Endodermal cell (in vitro differentiated cells): ENCODE measurements around the gene WDFY2. TPM values are rescaled to one million over a fixed set of nuclear protein-coding genes. Genes with fewer than 3 reads are reported as not detected.
"Not testable (repeated sequence)": the region's sequence is repeated elsewhere in the genome, so short reads cannot be mapped to it uniquely, and the experiment has no call there.

ENCODE experiments used
- DNase-seq: peaks from one replicate; pipeline ENCODE4 v3.0.0-alpha.2; 2017
- H3K27ac ChIP-seq: 2 replicates; pipeline ENCODE4 v1.5.1; 2013; ENCODE audit warnings: mild to moderate bottlenecking, low read depth, low read length, moderate library complexity
- H3K27me3 ChIP-seq: 2 replicates; pipeline ENCODE4 v1.6.1; 2013; ENCODE audit warnings: mild to moderate bottlenecking, low read length, moderate library complexity; ENCODE audit not compliant: insufficient read depth, control insufficient read depth, poor library complexity, severe bottlenecking
- H3K36me3 ChIP-seq: 2 replicates; pipeline ENCODE4 v1.7.0; 2013; ENCODE audit warnings: mild to moderate bottlenecking, low read length, moderate library complexity; ENCODE audit not compliant: control insufficient read depth, insufficient read depth
- H3K4me1 ChIP-seq: one replicate; pipeline ENCODE4 v1.7.0; 2013; ENCODE audit warnings: low read length; ENCODE audit not compliant: control insufficient read depth, insufficient read depth
- H3K4me3 ChIP-seq: 2 replicates; pipeline ENCODE4 v1.5.1; 2013; ENCODE audit warnings: mild to moderate bottlenecking, low read length, moderate library complexity
- H3K9ac ChIP-seq: 2 replicates; pipeline ENCODE4 v1.6.1; 2013; ENCODE audit warnings: mild to moderate bottlenecking, low read length, moderate library complexity; ENCODE audit not compliant: poor library complexity, severe bottlenecking; ENCODE audit errors: extremely low read depth
- H3K9me3 ChIP-seq: 2 replicates; pipeline ENCODE4 v1.6.1; 2013; ENCODE audit warnings: mild to moderate bottlenecking, low read length, moderate library complexity; ENCODE audit not compliant: control insufficient read depth
- H3K27ac Mint-ChIP-seq: 2 replicates; pipeline ENCODE4 v1.8.0; 2020; ENCODE audit warnings: mixed read lengths
- H3K27me3 Mint-ChIP-seq: 2 replicates; pipeline ENCODE4 v1.8.0; 2021; ENCODE audit warnings: mild to moderate bottlenecking, mixed read lengths; ENCODE audit not compliant: insufficient read depth
- H3K36me3 Mint-ChIP-seq: 2 replicates; pipeline ENCODE4 v1.8.0; 2020; ENCODE audit warnings: low read depth, mixed read lengths
- H3K4me1 Mint-ChIP-seq: 2 replicates; pipeline ENCODE4 v1.8.0; 2020; ENCODE audit warnings: mixed read lengths
- H3K4me3 Mint-ChIP-seq: 2 replicates; pipeline ENCODE4 v1.8.0; 2020; ENCODE audit warnings: mild to moderate bottlenecking, moderate library complexity, mixed read lengths
- H3K9me3 Mint-ChIP-seq: 2 replicates; pipeline ENCODE4 v1.8.0; 2020; ENCODE audit warnings: mild to moderate bottlenecking, mixed read lengths
- CTCF ChIP-seq: fragments of 200-600 bp; sonication (generic); conservative IDR thresholded peaks from 2 replicates; pipeline ENCODE4 v1.5.0; 2021; ENCODE audit warnings: antibody characterized with exemption, mild to moderate bottlenecking
- WGBS, 2 experiments: methylation state at CpG; one replicate each; pipeline versions ENCODE4 v1.1.5 to v1.1.7; 2013; ENCODE audit warnings: missing lambda C conversion rate in 2 of 2, mixed read lengths in 1 of 2; ENCODE audit not compliant: insufficient coverage in 1 of 2, insufficient read length in 1 of 2; 5-methylcytosine and 5-hydroxymethylcytosine counted together
- total RNA-seq, 2 donors: library from RNA; stranded (reverse); fragmentation: NEBNext Ultra II Directional in 1 of 2; extraction: Animal tissue kit (Norgen Biotek cat#: 25700) in 1 of 2; gene quantifications; 2 replicates in 1 of 2; 3 replicates in 1 of 2; pipeline ENCODE4 v1.2.1, GENCODE V29; 2021

WDFY2 gene
- total RNA-seq, 2 donors from 2014 or later: 20.6 to 28.0 TPM

- H3K9me3 ChIP-seq: no peaks in the 10 kb centered on the region
- no peaks in the 10 kb centered on the region for H3K27me3 ChIP-seq
- no peaks in the 10 kb centered on the region for H3K36me3 ChIP-seq
- no peak overlapping the region for H3K27ac ChIP-seq
- Mint-ChIP-seq H3K4me1 (peaks cover 5% of the 10 kb centered on the region), H3K27ac (no peak overlapping the region), H3K4me3 (no peak overlapping the region), H3K27me3 (no peaks in the 10 kb centered on the region), H3K36me3 (no peaks in the 10 kb centered on the region), H3K9me3 (no peaks in the 10 kb centered on the region)
- DNase-seq: no peak
- H3K4me1 ChIP-seq: peaks cover 5% of the 10 kb centered on the region
- no peak for TF ChIP-seq CTCF
- no peak overlapping the region for H3K9ac ChIP-seq
- H3K4me3 ChIP-seq: no peak overlapping the region
- 90 to 98% methylated on average over 3 of the region's 3 CpGs for WGBS, 2 experiments
Observed at GRCh38 chr13:51541037-51541436, 43.2 kb upstream of the WDFY2 start.

- no peak for TF ChIP-seq CTCF
- H3K27me3 ChIP-seq: no peaks in the 10 kb centered on the region
Observed at GRCh38 chr13:51541809-51542258, 42.4 kb upstream of the WDFY2 start.

GRCh38 chr13:51542346-51543242, 41.7 kb upstream of the WDFY2 start:
- no peaks in the 10 kb centered on the region for H3K36me3 Mint-ChIP-seq
- TF ChIP-seq CTCF: no peak

More at GRCh38 chr13:51541809-51542258, 42.4 kb upstream of the WDFY2 start:
- Mint-ChIP-seq H3K36me3 (no peaks in the 10 kb centered on the region), H3K4me1 (peaks cover 5% of the 10 kb centered on the region), H3K4me3 (no peak overlapping the region), H3K27ac (no peak overlapping the region), H3K27me3 (no peaks in the 10 kb centered on the region), H3K9me3 (no peaks in the 10 kb centered on the region)
- no peaks in the 10 kb centered on the region for H3K36me3 ChIP-seq
- no peaks in the 10 kb centered on the region for H3K9me3 ChIP-seq
- H3K4me3 ChIP-seq: no peak overlapping the region
- WGBS, 2 experiments: 94 to 98% methylated on average over 5 to 6 of the region's 6 CpGs
- DNase-seq: no peak
- peaks cover 5% of the 10 kb centered on the region for H3K4me1 ChIP-seq
- no peak overlapping the region for H3K27ac ChIP-seq
- H3K9ac ChIP-seq: no peak overlapping the region

GRCh38 chr13:51545446-51545845, 38.8 kb upstream of the WDFY2 start:
- not testable (repeated sequence) for H3K36me3 Mint-ChIP-seq, H3K9ac ChIP-seq, H3K4me3 ChIP-seq, DNase-seq, H3K9me3 Mint-ChIP-seq, H3K27ac Mint-ChIP-seq, H3K4me3 Mint-ChIP-seq, H3K27me3 Mint-ChIP-seq, H3K36me3 ChIP-seq, H3K27ac ChIP-seq, H3K27me3 ChIP-seq, H3K4me1 ChIP-seq, H3K9me3 ChIP-seq, H3K4me1 Mint-ChIP-seq
- 78% methylated on average over 3 of the region's 3 CpGs; no CpG with 5 or more reads in 1 of the 2 experiments for WGBS, 2 experiments

More at GRCh38 chr13:51542346-51543242, 41.7 kb upstream of the WDFY2 start:
- Mint-ChIP-seq H3K27me3 (no peaks in the 10 kb centered on the region), H3K9me3 (no peaks in the 10 kb centered on the region), H3K27ac (no peak overlapping the region), H3K4me1 (peaks cover 5% of the 10 kb centered on the region), H3K4me3 (no peak overlapping the region)
- Histone ChIP-seq H3K36me3 (no peaks in the 10 kb centered on the region), H3K27ac (no peak overlapping the region), H3K9me3 (no peaks in the 10 kb centered on the region), H3K4me1 (peaks cover 5% of the 10 kb centered on the region), H3K27me3 (no peaks in the 10 kb centered on the region), H3K9ac (no peak overlapping the region), H3K4me3 (no peak overlapping the region)
- DNase-seq: no peak
- 68 to 77% methylated on average over 5 to 9 of the region's 9 CpGs for WGBS, 2 experiments
